ENCODE measurements around the gene KLF3.
A peak's percentile ranks its signal among the peaks of the same experiment; 100 is the strongest.
"Not testable (repeated sequence)": the region's sequence is repeated elsewhere in the genome, so short reads cannot be mapped to it uniquely, and the experiment has no call there.

KLF3 gene

GRCh38 chr4:38663801-38664705 is at the start of gene KLF3:
TSS of gene KLF3 (plus strand) at chr4:38664199. CDS start at chr4:38680626, 16,427 bp downstream.
- peak; percentile 72 for DNase-seq (ENCODE audit: low read depth in 1 of 2, low spot score in 1 of 2)

GRCh38 chr4:38614231-38614630 is 49.8 kb upstream of the KLF3 start:
- no peak for DNase-seq (ENCODE audit: low read depth in 1 of 2, low spot score in 1 of 2)

GRCh38 chr4:38615847-38616246 is 48.2 kb upstream of the KLF3 start:
- no peak for DNase-seq (ENCODE audit: low read depth in 1 of 2, low spot score in 1 of 2)

- DNase-seq (ENCODE audit: low read depth in 1 of 2, low spot score in 1 of 2) = no peak
Measured at GRCh38 chr4:38618505-38618904, 45.5 kb upstream of the KLF3 start.

- DNase-seq (ENCODE audit: low read depth in 1 of 2, low spot score in 1 of 2) = no peak
Measured at GRCh38 chr4:38619316-38619715, 44.7 kb upstream of the KLF3 start.

- DNase-seq (ENCODE audit: low read depth in 1 of 2, low spot score in 1 of 2) = no peak
Measured at GRCh38 chr4:38620065-38620464, 43.9 kb upstream of the KLF3 start.

- no peak for DNase-seq (ENCODE audit: low read depth in 1 of 2, low spot score in 1 of 2)
Measured at GRCh38 chr4:38620527-38621027, 43.4 kb upstream of the KLF3 start.

GRCh38 chr4:38621028-38621684 is 42.8 kb upstream of the KLF3 start:
- DNase-seq (ENCODE audit: low read depth in 1 of 2, low spot score in 1 of 2) = no peak

GRCh38 chr4:38621831-38622230 is 42.2 kb upstream of the KLF3 start:
- no peak for DNase-seq (ENCODE audit: low read depth in 1 of 2, low spot score in 1 of 2)

GRCh38 chr4:38622340-38622739 is 41.7 kb upstream of the KLF3 start:
- DNase-seq (ENCODE audit: low read depth in 1 of 2, low spot score in 1 of 2) = not testable (repeated sequence)

GRCh38 chr4:38623260-38623659 is 40.7 kb upstream of the KLF3 start:
- DNase-seq (ENCODE audit: low read depth in 1 of 2, low spot score in 1 of 2) = no peak

GRCh38 chr4:38624311-38624710 is 39.7 kb upstream of the KLF3 start:
- DNase-seq (ENCODE audit: low read depth in 1 of 2, low spot score in 1 of 2) = no peak

GRCh38 chr4:38625508-38625907 is 38.5 kb upstream of the KLF3 start:
- no peak for DNase-seq (ENCODE audit: low read depth in 1 of 2, low spot score in 1 of 2)

- DNase-seq (ENCODE audit: low read depth in 1 of 2, low spot score in 1 of 2) = not testable (repeated sequence)
Measured at GRCh38 chr4:38626901-38627444, 37.0 kb upstream of the KLF3 start.

GRCh38 chr4:38630519-38630918 is 33.5 kb upstream of the KLF3 start:
- DNase-seq (ENCODE audit: low read depth in 1 of 2, low spot score in 1 of 2) = no peak

GRCh38 chr4:38634047-38634759 is 29.8 kb upstream of the KLF3 start:
- no peak for DNase-seq (ENCODE audit: low read depth in 1 of 2, low spot score in 1 of 2)

- no peak for DNase-seq (ENCODE audit: low read depth in 1 of 2, low spot score in 1 of 2)
Measured at GRCh38 chr4:38639242-38639641, 24.8 kb upstream of the KLF3 start.

GRCh38 chr4:38641811-38642210 is 22.2 kb upstream of the KLF3 start:
- no peak for DNase-seq (ENCODE audit: low read depth in 1 of 2, low spot score in 1 of 2)

GRCh38 chr4:38644201-38644600 is 19.8 kb upstream of the KLF3 start:
- DNase-seq (ENCODE audit: low read depth in 1 of 2, low spot score in 1 of 2) = no peak

- no peak for DNase-seq (ENCODE audit: low read depth in 1 of 2, low spot score in 1 of 2)
Measured at GRCh38 chr4:38647101-38647819, 16.7 kb upstream of the KLF3 start.

- DNase-seq (ENCODE audit: low read depth in 1 of 2, low spot score in 1 of 2) = no peak
Measured at GRCh38 chr4:38650133-38650532, 13.9 kb upstream of the KLF3 start.
